DND-41 (cell line): Measurements from ENCODE around the gene GRXCR2.

Experiments used
- EZH2 ChIP-seq: IDR thresholded peaks from 3 replicates; pipeline ENCODE4 v1.6.1; 2012; ENCODE audit warnings: borderline replicate concordance, low read depth, mild to moderate bottlenecking, moderate library complexity, low read length, inconsistent platforms; ENCODE audit not compliant: severe bottlenecking
- TF ChIP-seq, protein P1 (sequence below): IDR thresholded peaks from 2 replicates; pipeline ENCODE4 v1.5.1; 2012; ENCODE audit warnings: borderline replicate concordance, low read length, moderate library complexity, mild to moderate bottlenecking; ENCODE audit not compliant: poor library complexity, severe bottlenecking; ENCODE audit errors: extremely low read depth

DNA sequence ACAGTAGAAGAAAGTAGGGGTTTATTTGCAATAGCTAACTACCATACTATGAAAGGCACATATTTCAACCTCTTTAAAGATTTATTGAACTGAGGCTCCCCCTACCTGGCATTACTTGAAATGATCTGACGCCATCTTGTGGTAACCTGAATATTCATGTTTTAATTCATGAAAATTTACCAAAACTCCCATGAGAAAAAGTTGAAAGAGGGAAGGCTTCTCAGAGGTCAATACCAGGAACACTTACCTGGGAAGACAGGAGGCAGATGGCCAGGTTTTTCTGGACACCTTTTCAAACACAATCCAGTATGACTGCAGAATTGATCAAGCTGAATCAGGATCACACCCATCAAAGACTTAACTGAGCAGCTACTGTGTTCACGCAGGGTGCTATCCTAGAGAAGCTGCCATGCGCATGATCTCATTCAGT is 47.0 kb downstream of the GRXCR2 start:
- TF ChIP-seq, protein P1, sequence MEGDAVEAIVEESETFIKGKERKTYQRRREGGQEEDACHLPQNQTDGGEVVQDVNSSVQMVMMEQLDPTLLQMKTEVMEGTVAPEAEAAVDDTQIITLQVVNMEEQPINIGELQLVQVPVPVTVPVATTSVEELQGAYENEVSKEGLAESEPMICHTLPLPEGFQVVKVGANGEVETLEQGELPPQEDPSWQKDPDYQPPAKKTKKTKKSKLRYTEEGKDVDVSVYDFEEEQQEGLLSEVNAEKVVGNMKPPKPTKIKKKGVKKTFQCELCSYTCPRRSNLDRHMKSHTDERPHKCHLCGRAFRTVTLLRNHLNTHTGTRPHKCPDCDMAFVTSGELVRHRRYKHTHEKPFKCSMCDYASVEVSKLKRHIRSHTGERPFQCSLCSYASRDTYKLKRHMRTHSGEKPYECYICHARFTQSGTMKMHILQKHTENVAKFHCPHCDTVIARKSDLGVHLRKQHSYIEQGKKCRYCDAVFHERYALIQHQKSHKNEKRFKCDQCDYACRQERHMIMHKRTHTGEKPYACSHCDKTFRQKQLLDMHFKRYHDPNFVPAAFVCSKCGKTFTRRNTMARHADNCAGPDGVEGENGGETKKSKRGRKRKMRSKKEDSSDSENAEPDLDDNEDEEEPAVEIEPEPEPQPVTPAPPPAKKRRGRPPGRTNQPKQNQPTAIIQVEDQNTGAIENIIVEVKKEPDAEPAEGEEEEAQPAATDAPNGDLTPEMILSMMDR, result peak; percentile 78
- no peak for TF ChIP-seq EZH2
